HCT116 (cell line): Measurements from ENCODE around the gene RALGAPA1. TPM values are rescaled to one million over a fixed set of nuclear protein-coding genes. Genes with fewer than 3 reads are reported as not detected.

Source experiments
- ATAC-seq: fragments of 200-7000 bp; cut with Tn5 transposase; 2 replicates; pipeline ENCODE4 v1.9.1; 2020; ENCODE audit warnings: mild to moderate bottlenecking, moderate library complexity
- BruUV-seq: library from RNA; stranded (reverse); fragments of 400-500 nt; replicated peaks from 2 replicates; lab custom pipeline; 2021; lab: Mats Ljungman, UMichigan
- CTCF ChIA-PET: fragments of 300-600 bp; sonication (Branson Sonifier 250); formaldehyde crosslinking; loops from one replicate; lab custom pipeline; 2021; ENCODE audit warnings: antibody characterized with exemption; lab: Charles Lee
- POLR2A ChIA-PET: fragments of 300-600, 350-600 bp; sonication (Branson Sonifier 250); formaldehyde crosslinking; loops from one replicate; lab custom pipeline; 2021; ENCODE audit warnings: antibody characterized with exemption; lab: Charles Lee
- RAD21 ChIA-PET, 2 experiments: fragments of 300-600 bp; sonication (Branson Sonifier 250); formaldehyde crosslinking; loops; one replicate each; lab custom pipeline; 2023; ENCODE audit warnings: low total read pairs in 2 of 2; ENCODE audit not compliant: uncharacterized antibody in 2 of 2, unreplicated experiment in 2 of 2, low non-redundant PET in 1 of 2; lab: Charles Lee
- DNase-seq: peaks from one replicate; pipeline ENCODE4 v3.0.0-alpha.2; 2010; ENCODE audit warnings: low read depth, low spot score
- H2AFZ ChIP-seq: fragments of 200-600 bp; shearing (Covaris generic), sonication (generic); 2 replicates; pipeline ENCODE4 v1.6.1; 2017; ENCODE audit warnings: low read depth, mixed run types, mixed read lengths, antibody characterized with exemption, low read length; ENCODE audit not compliant: poor library complexity, severe bottlenecking
- H3K27ac ChIP-seq: 2 replicates; pipeline ENCODE4 v1.5.1; 2012; ENCODE audit warnings: low read depth, low read length
- H3K27me3 ChIP-seq: fragments of 200-600 bp; sonication (generic); 2 replicates; pipeline ENCODE4 v1.6.1; 2016; ENCODE audit warnings: mixed run types, low read length, mixed read lengths; ENCODE audit not compliant: insufficient read depth
- H3K36me3 ChIP-seq, 2 experiments: fragments of 200-500 bp in 1 of 2; fragments of 200-600 bp in 1 of 2; sonication (Bioruptor generic) in 1 of 2; sonication (generic) in 1 of 2; 2 replicates each; pipeline versions ENCODE4 v1.5.1 to v1.6.1; 2014 to 2016; ENCODE audit warnings: low read length in 2 of 2, inconsistent platforms in 1 of 2, mixed read lengths in 1 of 2, mixed run types in 1 of 2; ENCODE audit not compliant: insufficient read depth in 2 of 2, control insufficient read depth in 1 of 2
- H3K4me1 ChIP-seq, 2 experiments: fragments of 200-600 bp in 1 of 2; sonication (generic) in 1 of 2; 2 replicates each; pipeline versions ENCODE4 v1.5.1 to v1.6.1; 2012 to 2017; ENCODE audit warnings: low read length in 2 of 2, inconsistent platforms in 1 of 2, mild to moderate bottlenecking in 1 of 2, mixed read lengths in 1 of 2, mixed run types in 1 of 2, moderate library complexity in 1 of 2; ENCODE audit not compliant: insufficient read depth in 2 of 2, control insufficient read depth in 1 of 2
- H3K4me2 ChIP-seq: fragments of 200-600 bp; sonication (generic); 2 replicates; pipeline ENCODE4 v1.6.1; 2017; ENCODE audit warnings: mixed run types, low read length, mixed read lengths
- H3K4me3 ChIP-seq, 2 experiments: fragments of 200-600 bp in 1 of 2; sonication (generic) in 1 of 2; replicated peaks in 1 of 2; 2 replicates each; pipeline ENCODE4 v1.5.1; 2011 to 2016; ENCODE audit warnings: low read length in 2 of 2, control low read depth in 1 of 2, low read depth in 1 of 2, mild to moderate bottlenecking in 1 of 2, mixed read lengths in 1 of 2, mixed run types in 1 of 2
- H3K79me2 ChIP-seq: fragments of 200-600 bp; sonication (generic); 2 replicates; pipeline ENCODE4 v1.6.1; 2017; ENCODE audit warnings: mild to moderate bottlenecking, mixed run types, low read length, moderate library complexity, mixed read lengths; ENCODE audit not compliant: insufficient read depth
- H3K9ac ChIP-seq: fragments of 200-600 bp; sonication (generic); 2 replicates; pipeline ENCODE4 v1.6.1; 2016; ENCODE audit warnings: low read length, mixed read lengths
- H3K9me2 ChIP-seq: fragments of 200-600 bp; sonication (generic), shearing (Covaris generic); 2 replicates; pipeline ENCODE4 v1.6.1; 2017; ENCODE audit warnings: mixed run types, mild to moderate bottlenecking, moderate library complexity; ENCODE audit not compliant: insufficient read depth
- H3K9me3 ChIP-seq, 2 experiments: fragments of 200-500 bp in 1 of 2; fragments of 200-600 bp in 1 of 2; sonication (Bioruptor generic) in 1 of 2; sonication (generic) in 1 of 2; 2 replicates each; pipeline ENCODE4 v1.6.1; 2014 to 2017; ENCODE audit warnings: low read length in 2 of 2, mixed read lengths in 2 of 2, inconsistent platforms in 1 of 2, low read depth in 1 of 2, mild to moderate bottlenecking in 1 of 2, mixed run types in 1 of 2, moderate library complexity in 1 of 2; ENCODE audit not compliant: control insufficient read depth in 1 of 2, insufficient read depth in 1 of 2
- H4K20me1 ChIP-seq: fragments of 200-600 bp; sonication (generic), shearing (Covaris generic); 2 replicates; pipeline ENCODE4 v1.6.1; 2017; ENCODE audit warnings: mixed run types, mild to moderate bottlenecking, moderate library complexity; ENCODE audit not compliant: insufficient read depth
- CBX3 ChIP-seq: IDR thresholded peaks from 2 replicates; pipeline ENCODE4 v1.6.1; 2012; ENCODE audit warnings: low read depth
- CEBPB ChIP-seq: IDR thresholded peaks from 2 replicates; pipeline ENCODE4 v1.6.1; 2012; ENCODE audit warnings: low read depth
- EGR1 ChIP-seq: IDR thresholded peaks from 2 replicates; pipeline ENCODE4 v1.6.1; 2012; ENCODE audit warnings: low read depth
- RAD21 ChIP-seq: IDR thresholded peaks from 2 replicates; pipeline ENCODE4 v1.6.1; 2012; ENCODE audit warnings: low read depth, mild to moderate bottlenecking
- TCF7L2 ChIP-seq: IDR thresholded peaks from 2 replicates; pipeline ENCODE4 v1.7.0; 2011; ENCODE audit warnings: borderline replicate concordance, inconsistent platforms; ENCODE audit not compliant: insufficient read depth, insufficient read length; ENCODE audit errors: extremely low read depth
- YY1 ChIP-seq: IDR thresholded peaks from 2 replicates; pipeline ENCODE4 v1.6.1; 2011; ENCODE audit warnings: low read length, low read depth, moderate library complexity, mild to moderate bottlenecking; ENCODE audit not compliant: insufficient replicate concordance; ENCODE audit errors: extremely low read depth
- intact Hi-C: fragments of 100-400 bp; cut with micrococcal nuclease; formaldehyde crosslinking; loops from 2 replicates; pipeline ENCODE4 v1.10.0; 2022
- total RNA-seq: library from RNA; stranded (reverse); gene quantifications from one replicate; pipeline ENCODE4 v1.2.1, GENCODE V29; 2021; ENCODE audit not compliant: unreplicated experiment
- TF ChIP-seq, protein P1 (sequence below), 3 experiments: fragments of 200-600 bp in 1 of 3; sonication (generic) in 1 of 3; IDR thresholded peaks in 2 of 3; conservative IDR thresholded peaks in 1 of 3; 2 replicates each; pipeline ENCODE4 v1.5.1; 2012 to 2017; ENCODE audit warnings: low read depth in 2 of 3, low read length in 2 of 3, antibody characterized with exemption in 1 of 3, borderline replicate concordance in 1 of 3, control low read depth in 1 of 3, mild to moderate bottlenecking in 1 of 3, mixed read lengths in 1 of 3, mixed run types in 1 of 3, moderate library complexity in 1 of 3; ENCODE audit not compliant: insufficient read depth in 1 of 3
- TF ChIP-seq, protein P2 (sequence below): IDR thresholded peaks from 2 replicates; pipeline ENCODE4 v1.6.1; 2012

Gene RALGAPA1
- total RNA-seq, 1 experiment from 2014 or later, result 29.3 TPM

DNA sequence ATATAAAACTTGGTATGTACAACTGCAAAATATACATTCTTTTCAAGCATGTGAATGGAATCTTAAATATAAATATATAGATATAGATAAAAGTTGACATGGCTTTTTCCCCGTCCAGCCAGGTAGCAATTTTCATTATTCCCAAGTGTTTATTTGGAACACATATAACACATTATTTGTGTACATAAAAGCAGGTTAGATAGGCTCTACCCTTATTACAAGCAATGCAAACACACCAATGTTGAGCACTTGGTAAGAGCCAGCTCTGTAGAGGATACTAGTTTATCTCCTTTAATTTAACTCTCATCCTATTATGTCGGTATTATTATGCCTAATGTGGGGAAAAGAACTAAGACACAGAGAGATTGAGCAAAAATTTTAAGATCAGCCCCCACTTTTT, 282.1 kb downstream of the RALGAPA1 start:
- DNase-seq, result no peak
- Histone ChIP-seq H3K36me3 (no peaks in the 10 kb centered on the region), H4K20me1 (no peaks in the 10 kb centered on the region), H3K79me2 (no peaks in the 10 kb centered on the region), H3K9me2 (no peaks in the 10 kb centered on the region), H3K27ac (no peak overlapping the region), H3K9ac (no peak overlapping the region), H3K4me2 (no peak overlapping the region), H3K4me1 (no peaks in the 10 kb centered on the region), H3K27me3 (no peaks in the 10 kb centered on the region), H3K4me3 (no peak overlapping the region), H2AFZ (no peak overlapping the region), H3K9me3 (no peaks in the 10 kb centered on the region)
- BruUV-seq, result no TSS peak
- no peak for ATAC-seq
- TF ChIP-seq CEBPB (no peak), TCF7L2 (no peak), CBX3 (no peak), RAD21 (no peak), YY1 (no peak)
- TF ChIP-seq, protein P1, sequence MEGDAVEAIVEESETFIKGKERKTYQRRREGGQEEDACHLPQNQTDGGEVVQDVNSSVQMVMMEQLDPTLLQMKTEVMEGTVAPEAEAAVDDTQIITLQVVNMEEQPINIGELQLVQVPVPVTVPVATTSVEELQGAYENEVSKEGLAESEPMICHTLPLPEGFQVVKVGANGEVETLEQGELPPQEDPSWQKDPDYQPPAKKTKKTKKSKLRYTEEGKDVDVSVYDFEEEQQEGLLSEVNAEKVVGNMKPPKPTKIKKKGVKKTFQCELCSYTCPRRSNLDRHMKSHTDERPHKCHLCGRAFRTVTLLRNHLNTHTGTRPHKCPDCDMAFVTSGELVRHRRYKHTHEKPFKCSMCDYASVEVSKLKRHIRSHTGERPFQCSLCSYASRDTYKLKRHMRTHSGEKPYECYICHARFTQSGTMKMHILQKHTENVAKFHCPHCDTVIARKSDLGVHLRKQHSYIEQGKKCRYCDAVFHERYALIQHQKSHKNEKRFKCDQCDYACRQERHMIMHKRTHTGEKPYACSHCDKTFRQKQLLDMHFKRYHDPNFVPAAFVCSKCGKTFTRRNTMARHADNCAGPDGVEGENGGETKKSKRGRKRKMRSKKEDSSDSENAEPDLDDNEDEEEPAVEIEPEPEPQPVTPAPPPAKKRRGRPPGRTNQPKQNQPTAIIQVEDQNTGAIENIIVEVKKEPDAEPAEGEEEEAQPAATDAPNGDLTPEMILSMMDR (IDR thresholded peaks at IDR 0.05 in 2 of 3, conservative IDR thresholded peaks at IDR 0.05 in 1 of 3; ENCODE audit: borderline replicate concordance in 1 of 3, insufficient read depth in 1 of 3, low read depth in 2 of 3, low read length in 2 of 3), result no peak
- intact Hi-C loops, result no loop called here
- CTCF ChIA-PET, result no interaction called here
- POLR2A ChIA-PET, result no interaction called here
- RAD21 ChIA-PET, result no interaction called here

DNA sequence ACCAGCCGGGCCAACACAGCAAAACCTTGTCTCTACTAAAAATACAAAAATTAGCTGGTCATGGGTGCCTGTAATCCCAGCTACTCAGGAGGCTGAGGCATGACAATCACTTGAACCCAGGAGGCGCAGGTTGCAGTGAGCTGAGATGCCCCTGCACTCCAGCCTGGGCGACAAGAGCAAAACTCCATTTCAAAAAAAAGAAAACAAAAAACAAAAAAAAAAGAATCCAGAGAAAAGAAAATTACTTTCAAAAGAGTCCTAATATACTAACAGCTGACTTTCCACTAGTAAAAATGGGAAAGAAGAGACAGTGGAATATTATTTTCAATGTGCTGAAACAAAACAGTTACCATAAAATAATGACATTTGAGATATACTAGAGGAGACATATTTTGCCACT, 283.4 kb downstream of the RALGAPA1 start:
- ChIA-PET POLR2A (interaction anchor here (0.7 kb wide), 1 partner anchor 400 kb away, joined by 3 read pairs; no protein-coding TSS in a partner anchor), RAD21 (no interaction called here), CTCF (no interaction called here)
- Histone ChIP-seq H3K4me2 (no peak overlapping the region), H4K20me1 (no peaks in the 10 kb centered on the region), H2AFZ (no peak overlapping the region), H3K4me1 (no peaks in the 10 kb centered on the region), H3K4me3 (no peak overlapping the region), H3K36me3 (no peaks in the 10 kb centered on the region), H3K27ac (no peak overlapping the region), H3K9ac (no peak overlapping the region), H3K27me3 (no peaks in the 10 kb centered on the region), H3K9me2 (no peaks in the 10 kb centered on the region), H3K9me3 (no peaks in the 10 kb centered on the region), H3K79me2 (no peaks in the 10 kb centered on the region)
- TF ChIP-seq EGR1 (no peak), TCF7L2 (no peak)
- TF ChIP-seq, protein P2, sequence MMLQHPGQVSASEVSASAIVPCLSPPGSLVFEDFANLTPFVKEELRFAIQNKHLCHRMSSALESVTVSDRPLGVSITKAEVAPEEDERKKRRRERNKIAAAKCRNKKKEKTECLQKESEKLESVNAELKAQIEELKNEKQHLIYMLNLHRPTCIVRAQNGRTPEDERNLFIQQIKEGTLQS, result no peak
- ATAC-seq (no peak), DNase-seq (no peak)
- intact Hi-C loops, result no loop called here
- BruUV-seq, result no TSS peak
